H1 (cell line): ENCODE results near the gene OR5D13.

Experiments
- ASH2L ChIP-seq: fragments of 200-600, 300-600 bp; sonication (generic); IDR thresholded peaks from one replicate; pipeline ENCODE4 v1.7.1; 2017; ENCODE audit warnings: low read length
- CHD1 ChIP-seq: IDR thresholded peaks from 2 replicates; pipeline ENCODE4 v1.6.1; 2012; ENCODE audit warnings: low read depth, low read length, improper control_type of control experiment
- EGR1 ChIP-seq: IDR thresholded peaks from 2 replicates; pipeline ENCODE4 v1.6.1; 2011; ENCODE audit warnings: low read depth, low read length, borderline replicate concordance
- EP300 ChIP-seq, 2 experiments: IDR thresholded peaks; 1 replicate in 1 of 2; 2 replicates in 1 of 2; pipeline ENCODE4 v1.6.1; 2011 to 2012; ENCODE audit warnings: low read depth in 2 of 2, low read length in 2 of 2, mild to moderate bottlenecking in 2 of 2, borderline replicate concordance in 1 of 2, inconsistent platforms in 1 of 2, moderate library complexity in 1 of 2
- EZH2 ChIP-seq: fragments of 200-600 bp; sonication (generic); IDR thresholded peaks from 2 replicates; pipeline ENCODE4 v1.7.1; 2012; ENCODE audit warnings: low read depth, mild to moderate bottlenecking, moderate library complexity, low read length, inconsistent platforms; ENCODE audit not compliant: severe bottlenecking
- HDAC6 ChIP-seq: IDR thresholded peaks from one replicate; pipeline ENCODE4 v1.7.1; 2012; ENCODE audit warnings: low read depth, mild to moderate bottlenecking, inconsistent platforms, low read length, moderate library complexity
- JUN ChIP-seq: IDR thresholded peaks from 2 replicates; pipeline ENCODE4 v1.6.1; 2011; ENCODE audit warnings: low read depth, mild to moderate bottlenecking, improper control_type of control experiment, low read length
- JUND ChIP-seq: IDR thresholded peaks from 2 replicates; pipeline ENCODE4 v1.6.1; 2011; ENCODE audit warnings: mild to moderate bottlenecking, improper control_type of control experiment, low read length
- MAFK ChIP-seq: IDR thresholded peaks from 2 replicates; pipeline ENCODE4 v1.6.1; 2012; ENCODE audit warnings: low read depth, mild to moderate bottlenecking, improper control_type of control experiment, low read length
- SIRT6 ChIP-seq: IDR thresholded peaks from one replicate; pipeline ENCODE4 v1.7.1; 2012; ENCODE audit warnings: low read length, inconsistent platforms
- YY1 ChIP-seq: IDR thresholded peaks from 2 replicates; pipeline ENCODE4 v1.6.1; 2011; ENCODE audit warnings: low read depth, mild to moderate bottlenecking, low read length
- TF ChIP-seq, protein P1 (sequence below), 3 experiments: IDR thresholded peaks; 1 replicate in 2 of 3; 2 replicates in 1 of 3; pipeline versions ENCODE4 v1.5.1 to v1.6.1; 2011; ENCODE audit warnings: low read length in 3 of 3, mild to moderate bottlenecking in 3 of 3, inconsistent platforms in 2 of 3, low read depth in 1 of 3, moderate library complexity in 1 of 3; ENCODE audit not compliant: insufficient read depth in 1 of 3; ENCODE audit errors: control extremely low read depth in 1 of 3
- TF ChIP-seq, protein P2 (sequence below): IDR thresholded peaks from 2 replicates; pipeline ENCODE4 v1.6.1; 2012; ENCODE audit warnings: low read length, inconsistent platforms
- TF ChIP-seq, protein P3 (sequence below): IDR thresholded peaks from 2 replicates; pipeline ENCODE4 v1.6.1; 2012; ENCODE audit warnings: inconsistent platforms

DNA sequence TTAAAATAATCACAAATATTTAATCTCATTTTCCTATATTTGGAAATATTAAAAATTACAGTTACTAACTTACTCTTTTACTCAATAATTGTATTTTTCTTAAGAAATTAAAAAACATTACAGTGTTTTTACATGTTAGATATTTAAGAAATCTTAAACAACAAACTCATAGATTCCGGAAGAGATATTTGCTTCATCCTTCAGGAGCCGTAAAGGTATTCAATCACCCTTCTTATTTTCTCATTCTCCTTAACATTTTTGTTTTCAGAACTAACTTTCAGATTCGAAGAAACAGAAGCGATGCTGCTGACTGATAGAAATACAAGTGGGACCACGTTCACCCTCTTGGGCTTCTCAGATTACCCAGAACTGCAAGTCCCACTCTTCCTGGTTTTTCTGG, 46.1 kb downstream of the OR5D13 start, which contains the start of gene OR5D18:
- no peak for TF ChIP-seq ASH2L
- no peak for TF ChIP-seq EP300 (IDR thresholded peaks at IDR 0.05; ENCODE audit: borderline replicate concordance in 1 of 2, low read depth in 2 of 2, low read length in 2 of 2)
- TF ChIP-seq, protein P1, sequence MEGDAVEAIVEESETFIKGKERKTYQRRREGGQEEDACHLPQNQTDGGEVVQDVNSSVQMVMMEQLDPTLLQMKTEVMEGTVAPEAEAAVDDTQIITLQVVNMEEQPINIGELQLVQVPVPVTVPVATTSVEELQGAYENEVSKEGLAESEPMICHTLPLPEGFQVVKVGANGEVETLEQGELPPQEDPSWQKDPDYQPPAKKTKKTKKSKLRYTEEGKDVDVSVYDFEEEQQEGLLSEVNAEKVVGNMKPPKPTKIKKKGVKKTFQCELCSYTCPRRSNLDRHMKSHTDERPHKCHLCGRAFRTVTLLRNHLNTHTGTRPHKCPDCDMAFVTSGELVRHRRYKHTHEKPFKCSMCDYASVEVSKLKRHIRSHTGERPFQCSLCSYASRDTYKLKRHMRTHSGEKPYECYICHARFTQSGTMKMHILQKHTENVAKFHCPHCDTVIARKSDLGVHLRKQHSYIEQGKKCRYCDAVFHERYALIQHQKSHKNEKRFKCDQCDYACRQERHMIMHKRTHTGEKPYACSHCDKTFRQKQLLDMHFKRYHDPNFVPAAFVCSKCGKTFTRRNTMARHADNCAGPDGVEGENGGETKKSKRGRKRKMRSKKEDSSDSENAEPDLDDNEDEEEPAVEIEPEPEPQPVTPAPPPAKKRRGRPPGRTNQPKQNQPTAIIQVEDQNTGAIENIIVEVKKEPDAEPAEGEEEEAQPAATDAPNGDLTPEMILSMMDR (IDR thresholded peaks at IDR 0.05; ENCODE audit: control extremely low read depth in 1 of 3, insufficient read depth in 1 of 3, low read depth in 1 of 3, low read length in 3 of 3): no peak
- no peak for TF ChIP-seq EZH2
- TF ChIP-seq EGR1: no peak
- TF ChIP-seq YY1: no peak
- TF ChIP-seq MAFK: no peak
- no peak for TF ChIP-seq SIRT6
- no peak for TF ChIP-seq JUND
- no peak for TF ChIP-seq CHD1
- no peak for TF ChIP-seq JUN
- no peak for TF ChIP-seq HDAC6
- TF ChIP-seq, protein P2, sequence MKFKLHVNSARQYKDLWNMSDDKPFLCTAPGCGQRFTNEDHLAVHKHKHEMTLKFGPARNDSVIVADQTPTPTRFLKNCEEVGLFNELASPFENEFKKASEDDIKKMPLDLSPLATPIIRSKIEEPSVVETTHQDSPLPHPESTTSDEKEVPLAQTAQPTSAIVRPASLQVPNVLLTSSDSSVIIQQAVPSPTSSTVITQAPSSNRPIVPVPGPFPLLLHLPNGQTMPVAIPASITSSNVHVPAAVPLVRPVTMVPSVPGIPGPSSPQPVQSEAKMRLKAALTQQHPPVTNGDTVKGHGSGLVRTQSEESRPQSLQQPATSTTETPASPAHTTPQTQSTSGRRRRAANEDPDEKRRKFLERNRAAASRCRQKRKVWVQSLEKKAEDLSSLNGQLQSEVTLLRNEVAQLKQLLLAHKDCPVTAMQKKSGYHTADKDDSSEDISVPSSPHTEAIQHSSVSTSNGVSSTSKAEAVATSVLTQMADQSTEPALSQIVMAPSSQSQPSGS: no peak
- TF ChIP-seq, protein P3, sequence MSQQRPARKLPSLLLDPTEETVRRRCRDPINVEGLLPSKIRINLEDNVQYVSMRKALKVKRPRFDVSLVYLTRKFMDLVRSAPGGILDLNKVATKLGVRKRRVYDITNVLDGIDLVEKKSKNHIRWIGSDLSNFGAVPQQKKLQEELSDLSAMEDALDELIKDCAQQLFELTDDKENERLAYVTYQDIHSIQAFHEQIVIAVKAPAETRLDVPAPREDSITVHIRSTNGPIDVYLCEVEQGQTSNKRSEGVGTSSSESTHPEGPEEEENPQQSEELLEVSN: no peak
